Neural crest cell (in vitro differentiated cells): ENCODE measurements around the gene GAS2L1. TPM values are rescaled to one million over a fixed set of nuclear protein-coding genes. Genes with fewer than 3 reads are reported as not detected.

Experiments used
- DNase-seq: peaks from one replicate; pipeline ENCODE4 v3.0.0; 2021; ENCODE audit warnings: low read depth, mixed read lengths, low spot score
- H3K27ac Mint-ChIP-seq: one replicate; pipeline ENCODE4 v1.8.0; 2021; ENCODE audit warnings: mild to moderate bottlenecking, mixed read lengths; ENCODE audit not compliant: unreplicated experiment
- H3K27me3 Mint-ChIP-seq: 2 replicates; pipeline ENCODE4 v1.8.0; 2021; ENCODE audit warnings: low read depth, mild to moderate bottlenecking, mixed read lengths
- H3K36me3 Mint-ChIP-seq: 2 replicates; pipeline ENCODE4 v1.8.0; 2021; ENCODE audit warnings: low read depth, mild to moderate bottlenecking, mixed read lengths
- H3K4me1 Mint-ChIP-seq: 2 replicates; pipeline ENCODE4 v1.8.0; 2021; ENCODE audit warnings: mixed read lengths
- H3K4me3 Mint-ChIP-seq: one replicate; pipeline ENCODE4 v1.8.0; 2021; ENCODE audit warnings: mild to moderate bottlenecking, mixed read lengths
- H3K9me3 Mint-ChIP-seq: 2 replicates; pipeline ENCODE4 v1.8.0; 2021; ENCODE audit warnings: mixed read lengths
- total RNA-seq: library from RNA; stranded (reverse); gene quantifications from 2 replicates; pipeline ENCODE4 v1.2.1, GENCODE V29; 2021
- TF ChIP-seq, protein P1 (sequence below): fragments of 200-600 bp; sonication (generic); conservative IDR thresholded peaks from 2 replicates; pipeline ENCODE4 v1.5.0; 2021; ENCODE audit warnings: antibody characterized with exemption, mild to moderate bottlenecking

The GAS2L1 gene
- total RNA-seq, 1 donor from 2014 or later, result 8.9 TPM

DNA sequence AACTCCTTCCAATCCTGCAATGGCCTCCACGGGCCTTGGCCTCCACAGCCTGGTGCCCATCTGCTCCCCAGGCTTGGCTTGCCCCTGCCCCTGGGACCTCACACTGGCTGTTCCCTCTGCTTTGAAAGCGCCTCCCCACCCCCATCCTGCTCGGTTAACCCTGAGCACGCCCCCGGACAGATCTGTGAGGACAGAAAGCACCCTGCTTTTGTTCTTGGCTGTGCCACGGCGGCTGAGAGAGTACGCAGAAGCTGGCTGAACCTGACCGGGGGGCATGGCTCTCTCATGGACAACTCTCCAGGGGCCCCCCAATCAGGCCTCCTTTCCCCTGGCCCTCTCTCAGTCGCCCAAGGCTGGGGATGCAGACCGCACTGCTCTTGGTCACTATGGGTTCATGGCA, 29.2 kb downstream of the GAS2L1 start:
- H3K4me1 Mint-ChIP-seq, result peaks cover 10% of the 10 kb centered on the region
- no peaks in the 10 kb centered on the region for H3K9me3 Mint-ChIP-seq
- peak overlapping the region; percentile 5 for H3K27ac Mint-ChIP-seq
- H3K4me3 Mint-ChIP-seq, result no peak overlapping the region
- no peak for DNase-seq
- peaks cover 4% of the 10 kb centered on the region for H3K36me3 Mint-ChIP-seq
- TF ChIP-seq, protein P1, sequence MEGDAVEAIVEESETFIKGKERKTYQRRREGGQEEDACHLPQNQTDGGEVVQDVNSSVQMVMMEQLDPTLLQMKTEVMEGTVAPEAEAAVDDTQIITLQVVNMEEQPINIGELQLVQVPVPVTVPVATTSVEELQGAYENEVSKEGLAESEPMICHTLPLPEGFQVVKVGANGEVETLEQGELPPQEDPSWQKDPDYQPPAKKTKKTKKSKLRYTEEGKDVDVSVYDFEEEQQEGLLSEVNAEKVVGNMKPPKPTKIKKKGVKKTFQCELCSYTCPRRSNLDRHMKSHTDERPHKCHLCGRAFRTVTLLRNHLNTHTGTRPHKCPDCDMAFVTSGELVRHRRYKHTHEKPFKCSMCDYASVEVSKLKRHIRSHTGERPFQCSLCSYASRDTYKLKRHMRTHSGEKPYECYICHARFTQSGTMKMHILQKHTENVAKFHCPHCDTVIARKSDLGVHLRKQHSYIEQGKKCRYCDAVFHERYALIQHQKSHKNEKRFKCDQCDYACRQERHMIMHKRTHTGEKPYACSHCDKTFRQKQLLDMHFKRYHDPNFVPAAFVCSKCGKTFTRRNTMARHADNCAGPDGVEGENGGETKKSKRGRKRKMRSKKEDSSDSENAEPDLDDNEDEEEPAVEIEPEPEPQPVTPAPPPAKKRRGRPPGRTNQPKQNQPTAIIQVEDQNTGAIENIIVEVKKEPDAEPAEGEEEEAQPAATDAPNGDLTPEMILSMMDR, result no peak
- no peaks in the 10 kb centered on the region for H3K27me3 Mint-ChIP-seq

DNA sequence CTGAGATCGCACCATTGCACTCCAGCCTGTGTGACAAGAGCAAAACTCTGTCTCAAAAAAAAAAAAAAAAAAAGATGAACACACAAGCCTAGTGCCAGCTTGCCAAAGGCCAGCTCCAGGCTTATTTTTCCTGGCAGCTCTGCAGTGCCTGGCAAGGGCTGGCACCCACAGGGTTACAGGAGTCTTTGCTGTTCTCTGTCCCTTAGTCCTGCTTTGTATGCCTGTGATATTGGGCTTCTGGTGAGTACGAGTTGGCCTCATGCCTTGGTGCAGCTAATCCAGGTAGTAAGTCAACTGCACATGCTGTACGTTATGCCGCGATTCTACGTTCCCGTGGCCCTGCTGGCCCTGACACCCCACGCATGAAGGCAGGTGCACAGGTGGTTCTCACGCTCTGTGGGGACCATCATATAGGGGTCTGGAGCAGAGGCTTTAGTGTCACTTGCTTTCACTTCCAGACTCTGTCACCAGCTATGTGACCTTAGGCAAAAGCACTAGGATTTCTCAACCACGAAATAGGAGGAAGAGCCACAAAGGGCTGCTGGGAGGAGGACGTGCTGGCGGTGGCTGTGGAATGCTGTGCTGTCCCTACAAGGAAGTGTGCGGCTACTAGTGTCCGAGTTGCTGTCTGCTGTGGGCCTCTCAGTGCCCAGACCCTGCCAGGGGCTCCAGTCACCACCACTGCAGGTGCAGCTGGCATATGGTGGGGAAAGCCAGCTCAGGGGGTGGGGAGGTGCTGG, 30.5 kb downstream of the GAS2L1 start:
- TF ChIP-seq, protein P1, result no peak
- Mint-ChIP-seq H3K4me3 (no peak overlapping the region), H3K27me3 (no peaks in the 10 kb centered on the region), H3K27ac (peak overlapping the region; percentile 47), H3K36me3 (peaks cover 4% of the 10 kb centered on the region), H3K4me1 (peaks cover 6% of the 10 kb centered on the region), H3K9me3 (no peaks in the 10 kb centered on the region)
- no peak for DNase-seq

DNA sequence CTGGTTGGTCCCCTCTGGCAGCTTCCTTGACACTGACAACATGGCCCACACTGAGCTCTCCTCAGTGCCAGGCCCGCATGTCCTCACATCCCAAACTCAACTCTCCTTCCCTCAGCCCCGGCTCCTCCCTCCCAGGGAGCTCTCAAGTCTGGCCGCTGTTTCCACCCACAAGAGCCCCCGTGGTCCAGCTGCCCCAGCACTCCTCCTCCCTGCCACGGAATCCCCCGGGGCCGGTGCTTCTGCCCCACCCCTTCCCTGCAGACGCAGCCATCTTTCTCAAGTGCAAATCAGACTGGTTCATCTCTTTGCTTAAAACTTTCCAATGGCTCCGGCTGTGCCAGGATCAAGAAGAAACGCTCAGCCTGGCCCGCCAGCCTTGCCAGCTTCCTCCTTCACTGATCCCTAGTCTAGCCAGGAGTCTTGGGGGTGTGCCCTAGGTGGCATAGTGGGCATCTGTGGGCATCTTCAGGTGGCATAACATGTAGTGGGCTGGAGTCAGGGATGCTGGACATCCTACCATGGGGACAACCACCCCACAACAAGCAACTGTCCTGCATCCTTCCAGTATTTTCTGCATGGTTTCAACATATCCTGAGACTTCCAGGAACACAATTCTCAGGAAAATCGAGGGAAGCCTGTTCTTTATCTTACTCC, 31.3 kb downstream of the GAS2L1 start:
- H3K4me1 Mint-ChIP-seq, result no peaks in the 10 kb centered on the region
- H3K27ac Mint-ChIP-seq, result no peak overlapping the region
- no peak overlapping the region for H3K4me3 Mint-ChIP-seq
- no peaks in the 10 kb centered on the region for H3K9me3 Mint-ChIP-seq
- no peaks in the 10 kb centered on the region for H3K27me3 Mint-ChIP-seq
- TF ChIP-seq, protein P1, result no peak
- peaks cover 4% of the 10 kb centered on the region for H3K36me3 Mint-ChIP-seq
- DNase-seq, result no peak

DNA sequence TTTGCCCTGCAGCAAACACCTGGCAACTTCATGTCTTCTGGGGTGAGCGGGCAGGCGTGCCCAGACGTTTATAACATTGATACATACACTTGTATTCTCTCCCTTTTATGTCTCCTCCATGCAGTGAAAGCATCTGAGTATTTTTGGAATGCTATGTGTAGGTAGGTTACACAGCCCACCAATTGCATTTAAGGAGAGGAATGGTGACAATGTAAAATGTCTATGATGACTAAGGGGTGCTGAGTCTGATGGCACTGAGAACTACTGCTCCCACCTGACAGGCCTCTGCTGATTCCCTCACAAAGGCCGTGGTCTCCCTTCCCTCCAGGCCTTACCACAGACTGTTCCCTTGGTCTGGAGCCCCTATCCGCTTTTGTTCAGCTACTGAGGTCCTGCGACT, 31.9 kb downstream of the GAS2L1 start:
- no peak overlapping the region for H3K4me3 Mint-ChIP-seq

DNA sequence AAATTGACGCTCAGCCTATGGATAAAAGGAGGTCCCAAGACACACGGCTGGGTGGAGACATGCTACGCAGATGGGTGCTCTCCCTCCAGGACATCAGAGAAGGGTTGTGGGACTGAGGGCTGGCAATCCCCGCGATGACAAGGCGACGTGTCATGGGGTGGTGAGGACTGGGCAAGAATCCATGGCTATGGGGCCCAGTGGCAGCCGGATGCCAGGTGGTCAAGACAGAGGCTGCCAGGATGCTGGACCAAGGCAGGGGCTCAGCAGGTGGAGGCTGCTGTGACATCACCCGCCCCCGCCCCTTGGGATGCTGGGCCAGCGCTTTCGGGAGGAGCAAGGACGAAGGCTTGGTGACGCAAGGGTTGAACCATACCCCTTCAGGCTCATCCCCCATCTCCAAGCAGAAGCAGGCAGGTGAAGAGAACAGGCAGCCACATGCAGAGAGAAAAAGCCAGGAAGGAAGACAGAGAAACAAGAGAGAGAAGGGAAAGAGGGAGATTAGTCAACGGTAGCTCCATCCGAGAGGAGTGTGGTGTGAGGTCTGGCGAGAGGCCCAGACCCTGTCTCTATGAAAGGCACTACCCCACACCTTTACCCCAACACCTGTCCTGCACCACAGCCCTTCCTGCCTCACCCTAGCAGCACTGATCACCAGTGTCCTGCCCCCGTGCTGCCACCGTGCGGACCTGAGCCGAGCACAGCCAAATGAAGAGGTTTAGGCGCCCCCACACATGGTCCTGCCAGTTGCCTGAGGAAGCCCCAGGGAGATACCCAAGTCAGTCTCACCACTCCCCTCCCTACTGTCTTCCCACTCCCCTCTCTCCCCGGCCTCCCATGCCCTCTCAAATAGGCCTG, 33.2 kb downstream of the GAS2L1 start:
- no peak for DNase-seq

More for the DNA sequence above, 31.9 kb downstream of the GAS2L1 start:
- TF ChIP-seq, protein P1, result no peak
- H3K9me3 Mint-ChIP-seq, result no peaks in the 10 kb centered on the region
- no peaks in the 10 kb centered on the region for H3K4me1 Mint-ChIP-seq
- no peaks in the 10 kb centered on the region for H3K27me3 Mint-ChIP-seq
- no peak for DNase-seq
- no peak overlapping the region for H3K27ac Mint-ChIP-seq
- peaks cover 4% of the 10 kb centered on the region for H3K36me3 Mint-ChIP-seq

More for the DNA sequence above, 33.2 kb downstream of the GAS2L1 start:
- Mint-ChIP-seq H3K9me3 (no peaks in the 10 kb centered on the region), H3K27ac (peak overlapping the region; percentile 50), H3K36me3 (peaks cover 4% of the 10 kb centered on the region), H3K4me1 (no peaks in the 10 kb centered on the region), H3K27me3 (no peaks in the 10 kb centered on the region), H3K4me3 (no peak overlapping the region)
- TF ChIP-seq, protein P1, result no peak
